Stimulated activated CD4-positive, alpha-beta T cell treated with anti-CD3 and anti-CD28 coated beads, Interleukin-4, amount 100 ng/mL, for 1 hour (primary cell): ENCODE measurements around the gene PRR5.
"Not testable (repeated sequence)": the region's sequence is repeated elsewhere in the genome, so short reads cannot be mapped to it uniquely, and the experiment has no call there.

Experiments used
- DNase-seq: peaks from one replicate; pipeline ENCODE4 v3.0.0-alpha.2; 2020

Gene PRR5

DNA sequence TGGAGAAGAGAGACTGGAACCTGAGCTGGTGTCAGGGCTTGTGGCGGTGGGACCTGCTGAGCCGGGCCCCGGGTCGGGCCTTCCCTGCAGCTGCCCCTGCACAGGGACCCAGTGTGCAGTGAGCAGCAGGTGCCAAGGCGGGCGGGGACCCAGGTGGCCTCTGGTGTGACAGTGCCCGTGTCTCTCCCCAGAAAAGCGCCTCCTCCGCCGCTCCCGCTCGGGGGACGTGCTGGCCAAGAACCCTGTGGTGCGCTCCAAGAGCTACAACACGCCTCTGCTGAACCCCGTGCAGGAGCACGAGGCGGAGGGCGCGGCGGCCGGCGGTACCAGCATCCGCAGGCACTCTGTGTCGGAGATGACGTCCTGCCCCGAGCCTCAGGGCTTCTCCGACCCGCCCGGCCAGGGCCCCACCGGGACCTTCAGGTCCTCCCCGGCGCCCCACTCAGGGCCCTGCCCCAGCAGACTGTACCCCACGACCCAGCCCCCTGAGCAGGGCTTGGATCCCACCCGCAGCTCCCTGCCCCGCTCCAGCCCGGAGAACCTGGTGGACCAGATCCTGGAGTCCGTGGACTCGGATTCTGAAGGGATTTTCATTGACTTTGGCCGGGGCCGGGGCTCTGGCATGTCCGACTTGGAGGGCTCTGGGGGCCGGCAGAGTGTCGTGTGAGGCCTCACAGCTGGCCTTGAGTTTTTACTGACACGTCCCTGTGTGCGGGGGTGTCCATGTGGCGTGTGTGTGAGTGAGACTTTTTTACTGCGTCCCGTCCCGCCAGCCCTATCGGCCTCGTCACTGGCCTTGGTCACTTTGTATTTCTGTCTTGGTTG lies 34.8 kb downstream of the PRR5 start:
- no peak for DNase-seq

DNA sequence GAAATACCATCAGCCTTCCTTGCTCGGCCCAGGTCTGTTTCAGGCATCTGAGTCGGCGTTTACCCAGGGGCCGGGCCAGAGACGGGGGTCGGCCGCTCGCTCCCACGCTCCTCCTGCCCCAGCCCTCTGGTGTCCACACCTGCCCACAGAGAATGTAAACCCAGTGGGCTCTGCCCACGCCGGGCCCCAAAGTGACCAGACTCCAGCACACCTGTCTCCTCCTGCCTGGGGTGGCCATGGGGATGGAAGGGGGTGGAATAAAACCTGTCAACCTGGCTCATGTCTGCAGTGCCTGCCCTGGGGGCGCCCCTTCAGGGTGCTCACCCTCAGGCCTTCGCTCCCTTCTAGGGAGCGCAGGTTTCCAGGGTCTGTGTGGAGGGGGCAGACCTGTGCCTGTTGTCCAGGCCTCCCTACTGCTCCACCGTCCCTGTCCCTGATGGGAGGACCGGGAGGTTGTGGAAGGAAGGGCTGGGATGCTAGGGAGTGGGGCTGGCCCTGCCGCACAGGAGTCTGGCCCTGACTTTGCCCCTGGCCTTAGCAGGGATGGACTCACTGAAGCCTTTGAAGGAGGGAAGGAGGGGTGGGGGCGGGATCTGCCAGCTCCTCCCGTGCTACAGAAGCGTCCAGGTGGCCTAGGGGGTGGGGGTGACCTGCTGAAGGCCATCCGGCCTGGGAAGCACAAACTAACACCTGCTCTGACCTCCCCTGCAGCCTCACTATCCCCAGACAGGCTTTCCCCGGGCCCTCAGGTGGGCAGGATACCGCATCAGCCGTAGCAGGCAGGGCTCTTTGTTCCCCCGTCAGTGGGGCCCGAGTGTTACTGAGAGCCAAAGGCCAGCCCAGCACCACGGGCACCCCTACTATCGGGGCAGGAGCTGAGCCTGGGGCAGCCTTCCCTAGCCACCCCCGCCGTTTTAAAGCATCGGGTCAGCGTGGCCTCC lies 35.7 kb downstream of the PRR5 start:
- no peak for DNase-seq

DNA sequence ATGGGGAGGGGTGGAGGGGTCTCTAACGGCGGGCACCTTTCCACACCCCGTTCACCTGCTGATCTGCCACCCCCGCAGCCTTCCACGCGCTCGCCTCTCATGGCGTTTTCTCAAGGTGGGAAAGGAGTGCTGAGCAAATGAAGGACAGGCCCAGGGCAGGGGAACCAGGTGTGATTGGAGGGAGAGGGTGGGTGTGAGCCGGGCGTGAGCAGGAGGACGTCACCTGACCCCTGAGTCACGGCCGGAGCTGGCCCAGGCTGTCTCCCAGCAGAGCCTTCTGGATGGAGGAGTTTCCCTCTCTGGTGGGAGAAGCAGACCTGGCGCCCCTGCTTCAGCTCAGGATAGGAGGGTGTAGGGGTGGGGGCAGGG lies 36.3 kb downstream of the PRR5 start:
- no peak for DNase-seq

DNA sequence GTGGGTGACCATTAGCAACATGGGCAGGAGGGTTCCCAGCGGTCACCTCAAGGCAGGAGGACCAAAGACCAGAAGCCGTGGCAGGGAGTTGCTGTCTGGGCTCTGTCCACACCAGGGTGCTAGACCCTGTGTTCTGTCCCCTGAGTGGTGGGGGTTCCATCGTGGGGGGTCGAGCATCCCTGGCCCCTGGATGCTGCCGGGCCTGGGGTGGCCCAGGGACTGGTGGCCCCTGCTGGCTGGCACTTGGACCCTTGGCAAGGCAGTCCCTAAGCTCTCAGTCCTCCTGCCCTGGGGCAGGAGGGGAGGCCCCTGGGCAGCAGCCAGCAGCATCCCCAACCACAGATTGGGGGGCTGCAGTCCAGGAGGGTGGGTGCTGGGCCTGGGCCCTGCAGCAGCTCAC lies 37.0 kb downstream of the PRR5 start:
- no peak for DNase-seq

DNA sequence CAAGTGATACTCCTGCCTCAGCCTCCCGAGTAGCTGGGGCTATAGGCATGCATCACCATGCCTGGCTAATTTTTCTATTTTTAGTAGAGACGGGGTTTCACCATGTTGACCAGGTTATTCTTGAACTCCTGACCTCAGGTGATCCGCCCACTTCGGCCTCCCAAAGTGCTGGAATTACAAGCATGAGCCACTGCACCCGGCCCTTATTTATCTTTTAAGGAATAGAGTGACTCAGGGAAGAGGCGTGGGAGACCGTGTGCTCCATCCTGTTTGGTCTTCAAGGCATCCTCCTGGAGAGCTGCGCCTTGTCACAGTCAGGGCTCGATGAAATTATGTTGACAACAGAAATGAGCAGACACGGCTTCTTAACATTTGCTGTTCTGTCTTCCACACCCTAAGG lies 37.7 kb downstream of the PRR5 start:
- DNase-seq: not testable (repeated sequence)

DNA sequence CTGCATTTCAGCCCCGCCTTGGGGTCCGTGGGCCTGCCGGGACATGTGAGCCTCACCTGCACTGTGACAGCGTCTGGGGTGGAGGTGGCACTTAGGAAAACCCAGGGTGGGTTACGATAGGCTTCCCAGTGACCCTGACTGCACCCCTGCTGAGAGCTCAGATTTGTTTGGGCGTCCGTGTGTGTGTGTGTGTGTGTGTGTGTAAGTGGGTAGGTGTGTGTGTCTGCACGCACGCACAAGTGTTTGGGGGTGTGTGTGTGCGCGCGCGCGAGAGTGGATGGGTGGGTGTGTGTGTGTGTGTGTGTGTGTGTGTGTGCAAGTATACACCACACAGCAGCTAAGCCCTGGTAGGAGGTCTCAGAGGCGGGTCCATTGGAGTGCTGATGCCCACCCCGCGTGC lies 38.3 kb downstream of the PRR5 start:
- DNase-seq: no peak

DNA sequence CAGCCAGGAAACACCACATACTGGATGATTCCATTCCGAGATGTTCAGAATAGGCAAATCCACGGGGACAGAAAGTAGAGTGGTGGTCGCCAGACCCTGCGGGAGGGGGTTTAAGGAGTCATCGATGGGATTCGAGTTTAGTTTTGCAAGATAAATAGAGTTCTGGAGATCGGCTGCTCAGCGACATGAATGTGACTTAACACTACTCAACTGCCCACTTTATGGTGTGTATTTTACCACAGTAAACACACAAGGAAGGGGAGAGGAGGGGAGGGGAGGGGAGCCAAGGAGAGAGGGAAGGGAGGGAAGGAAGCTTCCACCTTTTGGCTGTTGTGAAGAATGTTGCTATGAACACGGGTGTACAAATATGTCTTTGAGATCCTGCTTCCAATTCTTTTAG lies 39.9 kb downstream of the PRR5 start:
- no peak for DNase-seq

DNA sequence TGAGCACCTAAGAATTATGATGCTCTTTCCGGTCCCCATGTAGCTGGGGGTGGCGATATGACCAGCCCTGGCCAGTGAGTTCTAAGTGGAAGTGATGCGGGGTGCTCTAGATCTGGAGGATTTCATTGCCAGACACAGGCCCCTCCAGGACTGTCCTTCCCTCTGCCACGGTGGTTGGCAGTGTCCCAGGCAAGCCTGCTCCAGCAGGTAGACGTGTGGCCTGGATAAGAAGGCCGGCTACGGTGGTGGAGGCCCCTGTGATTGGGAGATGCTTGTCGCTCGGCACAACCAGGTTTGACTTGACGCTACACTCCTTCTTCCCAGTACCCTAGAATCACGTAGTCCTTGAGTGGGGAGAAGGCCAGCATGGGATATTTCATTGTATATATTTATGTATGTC lies 41.2 kb downstream of the PRR5 start:
- no peak for DNase-seq

DNA sequence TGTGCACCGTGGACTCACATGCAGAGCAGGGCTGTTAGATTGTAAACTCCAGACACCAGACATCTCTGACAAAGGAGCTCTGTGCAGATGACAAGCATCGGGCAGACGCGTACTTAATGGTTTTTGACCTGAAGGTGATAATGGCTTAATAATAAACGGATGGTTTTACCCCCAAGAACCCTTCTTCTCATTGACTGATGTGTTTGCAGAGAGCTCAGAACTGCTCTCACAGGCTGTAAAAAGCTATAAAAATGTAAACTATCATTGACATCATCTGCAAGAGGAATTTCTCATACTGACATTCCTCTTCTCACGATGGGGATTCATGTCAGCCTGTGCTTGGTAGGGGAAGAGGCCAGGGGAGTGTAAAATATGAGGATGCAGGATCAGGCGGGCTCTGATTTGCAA lies 41.8 kb downstream of the PRR5 start:
- no peak for DNase-seq

DNA sequence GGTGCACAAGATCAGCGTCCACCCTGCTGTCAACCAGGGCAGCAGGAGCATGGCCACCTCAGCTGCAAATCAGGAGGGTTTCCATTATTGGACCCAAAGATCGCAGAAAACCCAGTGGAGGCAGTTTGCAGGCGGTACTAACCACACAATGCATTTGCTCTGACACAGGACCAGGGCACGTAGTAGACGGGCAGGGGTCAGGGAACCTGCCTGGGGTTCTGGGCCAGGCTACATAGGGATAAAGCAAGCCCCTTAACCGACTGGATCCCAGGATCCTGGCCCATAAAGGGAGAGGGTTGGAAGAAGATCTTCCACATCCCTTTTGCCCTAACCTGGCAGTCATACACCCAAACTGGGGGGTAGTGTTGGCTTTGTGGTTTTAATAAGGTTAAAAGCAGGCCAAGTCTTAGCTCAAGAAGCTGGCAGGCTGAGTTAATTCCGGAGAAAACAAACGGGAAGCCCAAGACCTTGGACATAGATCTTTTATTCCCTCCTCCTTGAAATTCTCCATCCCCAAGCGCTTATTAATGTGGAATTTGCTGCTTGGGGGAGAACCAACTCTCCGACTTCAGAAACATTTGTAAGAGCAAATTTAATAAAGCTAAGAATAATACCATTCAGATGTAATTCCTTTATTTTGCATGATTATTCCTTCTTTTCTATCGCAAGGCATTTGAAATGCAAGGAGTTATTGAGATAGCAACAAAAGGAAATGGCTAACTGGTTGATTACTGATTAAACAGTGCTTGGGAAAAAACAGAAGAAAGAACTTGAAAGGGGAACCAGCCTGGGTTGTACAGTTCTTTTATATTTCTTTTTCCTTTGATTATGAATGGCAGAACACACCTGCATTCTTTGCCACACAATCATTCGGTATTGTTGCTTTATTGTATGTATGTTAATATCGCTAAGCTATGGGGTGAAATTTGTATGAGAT lies 44.1 kb downstream of the PRR5 start:
- DNase-seq: no peak

DNA sequence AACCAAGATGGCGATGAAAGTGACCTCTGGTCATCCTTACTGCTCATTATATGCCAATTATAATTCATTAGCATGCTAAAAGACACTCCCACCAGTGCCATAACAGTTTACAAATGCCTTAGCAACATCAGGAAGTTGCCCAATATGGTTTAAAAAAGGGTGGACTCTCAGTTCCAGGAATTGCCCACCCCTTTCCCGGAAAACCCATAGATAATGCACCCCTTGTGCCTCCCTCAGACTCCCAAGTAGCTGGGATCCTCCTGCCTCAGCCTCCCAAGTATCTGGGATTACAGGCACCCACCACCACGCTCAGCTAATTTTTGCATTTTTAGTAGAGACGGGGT lies 45.8 kb downstream of the PRR5 start:
- not testable (repeated sequence) for DNase-seq

DNA sequence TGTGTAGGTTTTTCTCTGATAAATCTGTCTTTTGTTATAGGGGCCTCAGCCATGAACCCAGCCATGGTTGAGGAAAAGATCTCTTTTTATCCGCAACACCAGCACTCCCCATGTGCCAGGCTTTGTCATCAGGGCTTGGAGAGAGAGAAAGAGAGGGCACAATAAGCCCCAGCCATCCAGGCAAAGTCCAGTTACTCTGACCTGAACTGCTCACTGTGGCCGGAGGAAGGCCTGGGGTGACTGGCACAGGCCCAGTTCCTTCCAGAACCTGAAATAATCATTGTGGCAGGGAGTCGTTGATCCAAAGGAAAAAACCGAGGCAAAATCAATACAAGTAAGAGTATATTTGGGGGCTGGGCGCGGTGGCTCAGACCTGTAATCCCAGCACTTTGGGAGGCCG lies 46.5 kb downstream of the PRR5 start:
- DNase-seq: no peak

DNA sequence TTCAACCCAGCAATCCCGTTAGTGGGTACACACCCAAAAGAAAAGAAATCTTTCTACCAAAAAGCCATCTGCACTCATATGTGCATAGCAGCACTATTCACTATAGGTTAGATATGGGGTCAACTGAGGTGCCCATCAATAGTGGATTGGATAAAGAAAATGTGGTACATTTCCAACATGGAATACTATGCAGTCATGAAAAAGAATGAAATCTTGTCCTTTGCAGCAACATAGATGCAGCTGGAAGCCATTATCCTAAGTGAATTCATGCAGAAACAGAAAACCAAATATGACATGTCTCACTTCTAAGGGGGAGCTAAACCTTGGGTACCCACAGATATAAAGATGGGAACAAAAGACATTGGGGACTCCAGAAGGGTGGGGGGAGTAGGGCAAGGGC lies 48.5 kb downstream of the PRR5 start:
- DNase-seq: no peak

DNA sequence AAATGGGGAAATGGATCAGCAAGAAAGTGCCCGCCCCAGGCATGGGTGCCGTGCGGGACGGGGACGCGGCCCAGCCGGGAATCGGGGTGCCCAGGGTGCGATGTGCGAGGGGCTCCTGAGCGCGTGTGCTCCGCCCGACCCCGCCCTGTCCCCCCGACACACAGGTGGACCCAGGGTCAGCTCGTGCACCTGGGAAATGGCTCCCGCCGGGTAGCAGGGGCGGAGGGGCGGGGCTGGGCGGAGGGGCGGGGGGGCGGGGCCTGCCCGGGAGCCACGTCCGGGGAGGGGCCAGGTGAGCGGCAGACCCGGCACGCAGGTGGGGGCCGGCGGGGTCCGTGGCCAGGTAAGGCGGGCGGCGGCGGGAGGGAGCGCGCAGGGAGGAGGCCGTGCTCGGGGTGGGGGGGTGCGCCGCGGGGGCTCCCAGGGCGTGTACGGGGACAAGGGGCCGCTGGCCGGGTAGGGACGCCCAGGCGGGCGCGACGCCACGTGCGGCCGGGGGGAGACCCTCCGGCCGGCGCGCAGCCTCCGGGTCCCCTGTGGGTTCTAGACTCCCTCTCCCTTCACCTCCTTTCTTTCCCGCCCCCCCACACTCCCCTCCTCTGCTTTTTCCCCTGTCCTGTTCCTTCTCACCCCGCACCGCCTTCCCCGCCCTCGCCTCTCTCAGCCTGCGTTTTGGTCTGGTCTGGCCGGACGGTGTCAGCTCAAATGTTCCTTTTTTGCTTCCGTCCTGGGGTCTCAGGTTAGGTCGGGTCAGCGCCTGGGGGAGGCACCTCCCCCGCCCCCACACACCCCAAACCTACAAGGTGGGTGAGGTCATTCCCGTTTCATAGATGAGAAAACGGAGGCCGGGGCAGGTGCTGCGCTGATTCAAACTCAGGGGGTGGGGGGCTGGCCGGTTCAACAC lies 50.5 kb downstream of the PRR5 start, which contains the start of gene ARHGAP8:
Gene ARHGAP8 (plus strand): TSS at position 291 of the 904 bp plus-strand sequence. CDS start 33,953 bp downstream, outside the sequence.
- no peak for DNase-seq

DNA sequence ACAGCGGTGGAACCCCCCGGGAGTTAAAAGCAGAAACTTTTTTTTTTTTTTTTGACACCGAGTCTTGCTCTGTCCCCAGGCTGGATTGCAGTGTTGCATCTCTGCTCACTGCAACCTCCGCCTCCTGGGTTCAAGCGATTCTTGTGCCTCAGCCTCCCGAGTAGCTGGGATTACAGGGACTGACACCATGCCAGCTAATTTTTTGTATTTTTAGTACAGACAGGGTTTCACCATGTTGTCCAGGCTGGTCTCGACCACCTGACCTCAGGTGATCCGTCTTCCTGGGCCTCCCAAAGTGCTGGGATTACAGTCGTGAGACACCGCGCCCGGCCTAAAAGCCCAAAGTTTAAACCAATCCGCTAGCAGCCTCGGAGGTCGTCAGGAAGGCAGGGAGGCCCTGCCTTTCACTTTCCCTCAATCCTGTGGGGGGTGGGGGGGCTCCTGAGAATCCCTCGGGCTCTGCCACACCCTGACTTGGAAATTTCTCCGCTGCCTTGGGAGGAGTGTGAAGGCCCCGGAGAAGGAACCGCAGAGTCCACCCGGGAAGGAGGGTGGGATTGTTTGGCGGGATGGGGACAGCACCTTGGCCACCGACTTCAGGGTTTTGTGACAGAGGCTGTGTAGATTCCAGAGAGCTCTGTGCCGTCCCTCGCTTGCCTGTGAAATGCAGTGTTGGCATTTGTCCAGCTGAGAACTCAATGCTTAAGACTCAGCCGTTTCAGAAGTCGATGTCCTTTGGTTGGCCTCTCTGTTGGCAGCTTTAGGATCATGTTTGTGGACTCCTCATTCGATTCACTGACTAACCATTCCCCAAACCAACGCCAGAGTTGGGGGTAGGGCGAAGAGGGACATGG lies 51.4 kb downstream of the PRR5 start:
- no peak for DNase-seq

DNA sequence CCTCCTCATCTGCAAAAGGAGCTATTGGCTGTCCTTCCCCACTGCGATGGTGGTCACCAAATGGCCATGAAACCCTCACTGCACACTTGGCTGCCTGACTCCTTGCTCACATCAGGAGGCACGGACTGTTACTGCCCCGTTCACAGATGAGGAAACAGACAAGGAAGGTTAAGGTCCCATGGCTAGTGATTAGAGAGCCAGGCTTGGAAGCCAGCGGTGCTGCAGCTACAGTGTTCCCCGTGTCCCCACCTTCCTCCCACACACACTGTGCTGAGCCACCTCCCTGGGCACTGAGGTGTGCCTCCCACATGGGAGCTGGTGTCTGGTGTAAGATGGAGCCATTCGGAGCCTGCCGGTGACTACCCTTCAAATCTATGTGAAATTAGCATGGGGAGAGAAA lies 53.0 kb downstream of the PRR5 start:
- DNase-seq: no peak

DNA sequence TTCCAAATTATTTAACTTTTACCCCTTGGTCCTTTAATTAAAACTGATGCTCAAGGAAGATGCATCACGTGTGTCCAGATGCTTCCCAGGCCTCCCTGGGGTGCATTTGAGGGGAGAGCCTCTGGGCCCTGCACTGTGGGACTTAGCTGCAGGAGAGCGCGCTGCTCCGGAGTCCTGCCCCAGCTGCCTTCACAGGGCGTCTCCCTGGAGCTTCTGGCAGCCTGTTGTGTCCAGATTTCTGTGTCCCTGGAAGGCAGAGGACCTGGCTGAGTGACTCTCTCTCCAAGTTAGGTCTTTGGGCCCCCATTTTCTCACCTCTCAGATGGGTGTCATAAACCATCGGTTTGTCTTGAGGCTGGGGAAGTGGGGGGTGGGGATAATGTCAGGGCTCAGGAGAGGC lies 53.4 kb downstream of the PRR5 start:
- no peak for DNase-seq

DNA sequence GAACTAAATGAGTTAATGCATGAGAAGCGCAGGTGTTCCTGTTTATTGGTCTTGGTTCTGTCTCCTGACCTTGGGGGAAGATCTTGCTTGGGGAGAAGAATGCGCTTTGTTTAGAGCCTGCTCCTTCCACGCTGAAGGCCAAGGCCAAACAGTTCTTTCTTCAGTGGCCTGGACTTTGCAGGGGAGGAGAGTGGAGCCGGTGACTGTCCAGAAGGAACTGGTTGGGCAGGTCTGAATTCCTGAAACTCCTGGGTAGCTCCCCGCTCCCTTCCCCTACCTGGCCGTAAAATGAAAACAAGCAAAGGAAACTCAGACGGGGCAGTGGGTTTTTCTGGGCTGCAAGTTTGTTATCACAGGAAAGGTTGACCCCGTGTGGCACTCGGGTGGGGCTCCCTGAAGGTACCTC lies 54.0 kb downstream of the PRR5 start:
- no peak for DNase-seq

DNA sequence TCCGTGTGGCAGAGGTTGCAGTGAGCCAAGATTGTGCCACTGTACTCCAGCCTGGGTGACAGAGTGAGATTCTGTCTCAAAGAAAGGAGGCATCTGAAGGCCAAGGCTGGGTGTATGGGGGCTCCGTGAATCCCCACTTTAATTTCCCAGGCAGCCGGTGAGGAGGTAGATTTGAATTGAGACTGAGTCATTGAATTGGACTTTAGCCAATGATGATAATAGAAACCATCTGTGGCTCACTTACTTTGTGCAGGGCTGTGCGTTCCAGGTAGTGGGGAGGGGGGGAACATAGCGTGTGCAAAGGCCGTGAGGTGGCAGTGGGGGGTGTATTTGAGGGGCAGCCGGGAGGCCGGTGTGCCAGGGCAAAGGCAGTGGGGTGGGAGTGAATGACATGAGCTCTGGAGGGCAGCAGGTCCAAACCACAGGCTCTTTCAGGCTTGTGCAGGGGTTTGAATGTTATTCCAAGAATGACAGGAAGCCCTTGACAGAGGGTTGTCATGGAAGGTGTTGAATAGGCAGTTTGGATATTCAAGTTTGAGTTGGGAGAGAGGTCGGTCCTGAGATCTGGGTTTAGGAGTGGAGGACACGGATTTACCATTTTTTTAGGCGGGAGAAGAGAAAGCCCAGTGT lies 56.5 kb downstream of the PRR5 start:
- no peak for DNase-seq

DNA sequence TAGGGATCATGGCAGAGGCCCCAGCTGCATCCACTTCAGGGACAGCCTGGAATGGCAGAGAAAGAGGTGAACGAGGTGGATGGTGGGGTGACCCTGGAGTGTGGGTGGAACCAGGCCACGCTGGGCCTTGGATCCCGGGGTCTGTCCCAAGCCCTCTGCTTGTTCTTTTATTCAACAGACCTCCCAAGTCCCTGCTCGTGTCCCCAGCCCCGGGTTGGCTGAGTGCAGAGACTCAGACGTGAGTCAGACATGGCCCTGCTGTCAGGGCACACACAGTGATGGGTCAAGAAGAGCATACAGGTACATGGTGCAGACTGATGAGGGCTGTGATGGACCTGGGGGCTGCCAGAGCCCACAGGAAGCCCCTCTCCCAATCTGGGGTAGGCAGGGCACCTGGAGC lies 57.0 kb downstream of the PRR5 start:
- DNase-seq: no peak
